ENCODE measurements around the gene EXOC6B. TPM values are rescaled to one million over a fixed set of nuclear protein-coding genes. Genes with fewer than 3 reads are reported as not detected.

Gene EXOC6B
- polyA plus RNA-seq, 2 of the 4 experiments (the other 2 are of a cell fraction): 15.5 to 24.7 TPM

DNA sequence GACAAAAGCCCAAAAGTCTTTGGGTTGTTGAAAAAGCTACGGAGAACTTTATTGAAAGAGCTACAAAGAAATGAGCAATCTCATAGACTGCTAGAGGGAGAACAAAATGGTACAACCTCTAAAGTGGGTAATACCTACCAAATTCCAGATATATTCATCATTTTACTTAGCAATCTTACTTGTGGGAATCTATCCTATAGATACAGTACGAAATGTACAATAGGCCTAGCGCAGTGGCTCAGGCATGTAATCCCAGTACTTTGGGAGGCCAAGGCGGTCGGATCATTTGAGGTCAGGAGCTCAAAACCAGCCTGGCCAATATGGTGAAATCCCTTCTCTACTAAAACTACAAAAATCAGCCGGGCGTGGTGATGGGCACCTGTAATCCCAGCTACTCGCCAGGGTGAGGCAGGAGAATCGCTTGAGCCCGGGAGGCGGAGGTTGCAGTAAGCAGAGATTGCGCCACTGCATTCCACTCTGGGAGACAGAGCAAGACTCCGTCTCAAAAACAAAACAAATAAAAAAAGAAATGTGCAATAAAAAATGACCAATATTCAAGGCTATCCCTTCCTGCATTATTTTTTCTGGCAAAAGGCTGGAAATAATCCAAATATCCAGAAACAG lies 10.1 kb downstream of the EXOC6B start:
- peak in 1 of 2 experiments; percentile 96; a peak in 3 of 6 replicates for ATAC-seq
- Histone ChIP-seq H3K4me3 (peak overlapping the region; percentile 23; the same call in 2 of the 3 replicates), H3K4me1 (peaks cover 54% of the 10 kb centered on the region), H3K9me3 (no peaks in the 10 kb centered on the region), H3K27ac (peak overlapping the region; percentile 19 to 37; a peak in 2 of 6 replicates), H3K4me2 (peak overlapping the region; percentile 68)
- TF ChIP-seq EHF (CRISPR knock-in tag; IDR thresholded peaks at IDR 0.05) (no peak), HOXB5 (CRISPR knock-in tag; IDR thresholded peaks at IDR 0.05) (no peak), HEYL (CRISPR knock-in tag; IDR thresholded peaks at IDR 0.05) (no peak), FOXS1 (CRISPR knock-in tag; IDR thresholded peaks at IDR 0.05) (no peak), MAX (IDR thresholded peaks at IDR 0.05) (no peak), KDM1A (IDR thresholded peaks at IDR 0.05; ENCODE audit: low read depth) (no peak), CHD4 (IDR thresholded peaks at IDR 0.05; ENCODE audit: borderline replicate concordance) (no peak), PBX3 (IDR thresholded peaks at IDR 0.05) (no peak), NR3C1 (IDR thresholded peaks at IDR 0.05) (no peak), NFE2L2 (conservative IDR thresholded peaks at IDR 0.05; ENCODE audit: low read length) (no peak), CEBPB (IDR thresholded peaks at IDR 0.05) (peak; percentile 97 to 99), ZFP36 (IDR thresholded peaks at IDR 0.05; ENCODE audit: borderline replicate concordance, partially characterized antibody) (no peak), RNF2 (IDR thresholded peaks at IDR 0.05; ENCODE audit: borderline replicate concordance, low read depth) (no peak), HOXA7 (CRISPR knock-in tag; IDR thresholded peaks at IDR 0.05) (no peak), PHF8 (IDR thresholded peaks at IDR 0.05; ENCODE audit: borderline replicate concordance, low read depth) (no peak), JUNB (IDR thresholded peaks at IDR 0.05) (no peak), RAD21 (conservative IDR thresholded peaks at IDR 0.05 in 1 of 2, IDR thresholded peaks at IDR 0.05 in 1 of 2) (peak; percentile 53 to 57), SMC3 (IDR thresholded peaks at IDR 0.05) (peak; percentile 63), KDM5A (IDR thresholded peaks at IDR 0.05) (no peak)
- TF ChIP-seq, protein P1, sequence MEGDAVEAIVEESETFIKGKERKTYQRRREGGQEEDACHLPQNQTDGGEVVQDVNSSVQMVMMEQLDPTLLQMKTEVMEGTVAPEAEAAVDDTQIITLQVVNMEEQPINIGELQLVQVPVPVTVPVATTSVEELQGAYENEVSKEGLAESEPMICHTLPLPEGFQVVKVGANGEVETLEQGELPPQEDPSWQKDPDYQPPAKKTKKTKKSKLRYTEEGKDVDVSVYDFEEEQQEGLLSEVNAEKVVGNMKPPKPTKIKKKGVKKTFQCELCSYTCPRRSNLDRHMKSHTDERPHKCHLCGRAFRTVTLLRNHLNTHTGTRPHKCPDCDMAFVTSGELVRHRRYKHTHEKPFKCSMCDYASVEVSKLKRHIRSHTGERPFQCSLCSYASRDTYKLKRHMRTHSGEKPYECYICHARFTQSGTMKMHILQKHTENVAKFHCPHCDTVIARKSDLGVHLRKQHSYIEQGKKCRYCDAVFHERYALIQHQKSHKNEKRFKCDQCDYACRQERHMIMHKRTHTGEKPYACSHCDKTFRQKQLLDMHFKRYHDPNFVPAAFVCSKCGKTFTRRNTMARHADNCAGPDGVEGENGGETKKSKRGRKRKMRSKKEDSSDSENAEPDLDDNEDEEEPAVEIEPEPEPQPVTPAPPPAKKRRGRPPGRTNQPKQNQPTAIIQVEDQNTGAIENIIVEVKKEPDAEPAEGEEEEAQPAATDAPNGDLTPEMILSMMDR (IDR thresholded peaks at IDR 0.05): peak; percentile 55
- TF ChIP-seq, protein P2, sequence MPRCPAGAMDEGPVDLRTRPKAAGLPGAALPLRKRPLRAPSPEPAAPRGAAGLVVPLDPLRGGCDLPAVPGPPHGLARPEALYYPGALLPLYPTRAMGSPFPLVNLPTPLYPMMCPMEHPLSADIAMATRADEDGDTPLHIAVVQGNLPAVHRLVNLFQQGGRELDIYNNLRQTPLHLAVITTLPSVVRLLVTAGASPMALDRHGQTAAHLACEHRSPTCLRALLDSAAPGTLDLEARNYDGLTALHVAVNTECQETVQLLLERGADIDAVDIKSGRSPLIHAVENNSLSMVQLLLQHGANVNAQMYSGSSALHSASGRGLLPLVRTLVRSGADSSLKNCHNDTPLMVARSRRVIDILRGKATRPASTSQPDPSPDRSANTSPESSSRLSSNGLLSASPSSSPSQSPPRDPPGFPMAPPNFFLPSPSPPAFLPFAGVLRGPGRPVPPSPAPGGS (IDR thresholded peaks at IDR 0.05): no peak
- CTCF ChIA-PET: interaction anchor here (0.6 to 3.1 kb wide), 28 partner anchors 9 to 1010 kb away, joined by 3 to 30 read pairs (median 4); partner anchors contain the start of gene SPR
- 36% methylated on average over 13 of the region's 13 CpGs for WGBS (ENCODE audit: missing lambda C conversion rate)
- DNase-seq (ENCODE audit: low read depth in 1 of 2, low spot score in 1 of 2): peak in 1 of 2 experiments; percentile 87
- peak; percentile 43 for FAIRE-seq
- POLR2A ChIA-PET: interaction anchor here (0.6 kb wide), 1 partner anchor 72 kb away, joined by 3 read pairs; the partner anchor contains the start of gene SPR

DNA sequence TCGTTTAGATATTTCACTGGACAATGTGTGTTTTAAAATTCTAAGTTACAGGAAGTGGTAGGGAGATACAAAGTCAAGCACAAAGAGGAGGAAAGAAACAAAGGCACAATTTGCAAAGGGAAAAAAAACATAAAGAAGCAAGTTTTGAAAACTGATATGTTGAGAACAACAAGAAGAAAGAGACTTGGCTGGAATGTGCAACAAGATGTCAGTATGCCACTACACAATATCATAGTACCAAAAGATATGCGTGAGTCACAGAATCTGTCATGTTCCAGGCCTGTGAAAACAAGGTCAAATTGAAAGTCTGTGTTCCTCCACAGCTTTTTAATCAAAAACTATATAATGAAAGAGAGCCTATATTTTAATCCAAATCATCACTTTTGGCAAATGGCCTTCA lies 12.0 kb downstream of the EXOC6B start:
- DNase-seq (ENCODE audit: low read depth in 1 of 2, low spot score in 1 of 2): no peak
- no peak overlapping the region for H3K27ac ChIP-seq
- H3K4me1 ChIP-seq: peaks cover 44% of the 10 kb centered on the region
- TF ChIP-seq MAFK (IDR thresholded peaks at IDR 0.05; ENCODE audit: partially characterized antibody) (no peak), FOSB (CRISPR knock-in tag; IDR thresholded peaks at IDR 0.05) (no peak), EHMT2 (IDR thresholded peaks at IDR 0.05; ENCODE audit: low read depth) (no peak), POLR2A (IDR thresholded peaks at IDR 0.05; ENCODE audit: low read length) (no peak), CBX2 (IDR thresholded peaks at IDR 0.05; ENCODE audit: borderline replicate concordance, low read depth) (no peak), RNF2 (IDR thresholded peaks at IDR 0.05; ENCODE audit: borderline replicate concordance, low read depth) (no peak), NFE2L2 (conservative IDR thresholded peaks at IDR 0.05; ENCODE audit: low read length) (no peak), KDM5A (IDR thresholded peaks at IDR 0.05) (no peak), HES2 (IDR thresholded peaks at IDR 0.05) (no peak), CEBPB (IDR thresholded peaks at IDR 0.05) (no peak)
- TF ChIP-seq, protein P3, sequence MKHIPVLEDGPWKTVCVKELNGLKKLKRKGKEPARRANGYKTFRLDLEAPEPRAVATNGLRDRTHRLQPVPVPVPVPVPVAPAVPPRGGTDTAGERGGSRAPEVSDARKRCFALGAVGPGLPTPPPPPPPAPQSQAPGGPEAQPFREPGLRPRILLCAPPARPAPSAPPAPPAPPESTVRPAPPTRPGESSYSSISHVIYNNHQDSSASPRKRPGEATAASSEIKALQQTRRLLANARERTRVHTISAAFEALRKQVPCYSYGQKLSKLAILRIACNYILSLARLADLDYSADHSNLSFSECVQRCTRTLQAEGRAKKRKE (CRISPR knock-in tag; IDR thresholded peaks at IDR 0.05; ENCODE audit: low read depth): no peak
- no peak for ATAC-seq
- ChIA-PET POLR2A (no interaction called here), CTCF (interaction anchor here (0.5 to 2.6 kb wide), 9 partner anchors 10 to 73 kb away, joined by 3 to 11 read pairs (median 4); partner anchors contain the start of gene SPR)
- no peak overlapping the region for H3K4me3 ChIP-seq
- H3K4me2 ChIP-seq: no peak overlapping the region
- no peak for FAIRE-seq
- peaks cover 17% of the 10 kb centered on the region for H3K9me3 ChIP-seq
- 75% methylated on average over 2 of the region's 2 CpGs for WGBS (ENCODE audit: missing lambda C conversion rate)
